Upper lobe of left lung (tissue), 6 donors: ENCODE measurements around the gene PARVB. TPM values are rescaled to one million over a fixed set of nuclear protein-coding genes. Genes with fewer than 3 reads are reported as not detected.

Experiments used
- ATAC-seq, 2 donors: fragments of 200-7000 bp; cut with Tn5 transposase; one replicate each; pipeline ENCODE4 v1.9.1; 2022; ENCODE audit warnings: mild to moderate bottlenecking in 2 of 2, moderate library complexity in 2 of 2; ENCODE audit not compliant: low FRiP score in 2 of 2
- DNase-seq, 2 donors: peaks; one replicate each; pipeline ENCODE4 v3.0.0-alpha.2; 2019 to 2020
- H3K27ac ChIP-seq, 4 donors: fragments of 200-600 bp; sonication (generic); one replicate each; pipeline ENCODE4 v1.5.1; 2016 to 2019
- H3K27me3 ChIP-seq, 4 donors: fragments of 200-600 bp; sonication (generic); one replicate each; pipeline ENCODE4 v1.5.1; 2017 to 2019
- H3K36me3 ChIP-seq, 4 donors: fragments of 200-600 bp; sonication (generic); one replicate each; pipeline ENCODE4 v1.5.1; 2016 to 2019
- H3K4me1 ChIP-seq, 4 donors: fragments of 200-600 bp; sonication (generic); one replicate each; pipeline ENCODE4 v1.5.1; 2018 to 2019
- H3K4me3 ChIP-seq, 4 donors: fragments of 200-600 bp; sonication (generic); one replicate each; pipeline ENCODE4 v1.5.1; 2017 to 2019; ENCODE audit warnings: mild to moderate bottlenecking in 2 of 4, moderate library complexity in 1 of 4
- H3K9me3 ChIP-seq, 4 donors: fragments of 200-600 bp; sonication (generic); one replicate each; pipeline ENCODE4 v1.5.1; 2018 to 2019
- CTCF ChIP-seq, 6 experiments: fragments of 450-650 bp in 4 of 6; fragments of 200-600 bp in 2 of 6; sonication (generic) in 2 of 6; IDR thresholded peaks; one replicate each; pipeline ENCODE4 v1.5.1; 2016 to 2019; ENCODE audit warnings: antibody characterized with exemption in 6 of 6
- EP300 ChIP-seq, 4 donors: sonication (generic); formaldehyde crosslinking; IDR thresholded peaks; one replicate each; pipeline ENCODE4 v1.5.1; 2017; ENCODE audit warnings: antibody characterized with exemption in 4 of 4, control low read depth in 2 of 4
- POLR2A ChIP-seq, 4 donors: fragments of 450-650 bp; IDR thresholded peaks; one replicate each; pipeline ENCODE4 v1.5.1; 2016 to 2017; ENCODE audit warnings: antibody characterized with exemption in 4 of 4, mild to moderate bottlenecking in 2 of 4
- POLR2AphosphoS5 ChIP-seq, 2 donors: sonication (generic); formaldehyde crosslinking; IDR thresholded peaks; one replicate each; pipeline ENCODE4 v1.5.1; 2017; ENCODE audit warnings: antibody characterized with exemption in 2 of 2
- WGBS, 2 donors: methylation state at CpG; one replicate each; pipeline ENCODE4 v1.1.5; 2017 to 2018; 5-methylcytosine and 5-hydroxymethylcytosine counted together
- total RNA-seq, 6 donors: library from RNA; depleted of rRNA in 4 of 6; stranded (reverse); fragments of >200 nt in 4 of 6; gene quantifications; one replicate each; pipeline versions ENCODE4 v1.1.0 to v1.2.1, GENCODE V29; 2016 to 2021
- donor health status: DM: no; HTN: no; CAD: no; lungs with moderate emphysema.
- donor health status: DM: no; HTN: yes; CAD: no; lungs with severe emphysema.

PARVB gene
- total RNA-seq, 6 donors from 2014 or later = 14.5 to 56.1 (median 37.0) TPM

- Histone ChIP-seq H3K27me3 (no peaks in the 10 kb centered on the region), H3K27ac (no peak overlapping the region), H3K4me3 (no peak overlapping the region), H3K4me1 (no peaks in the 10 kb centered on the region), H3K36me3 (peaks cover 0 to 1% (median 0%) of the 10 kb centered on the region in 4 donors), H3K9me3 (peaks cover 0 to 6% (median 1%) of the 10 kb centered on the region in 4 donors)
- ATAC-seq (no peak), DNase-seq (no peak)
- TF ChIP-seq POLR2A (IDR thresholded peaks at IDR 0.05) (no peak), CTCF (IDR thresholded peaks at IDR 0.05) (no peak), POLR2AphosphoS5 (IDR thresholded peaks at IDR 0.05) (no peak), EP300 (IDR thresholded peaks at IDR 0.05) (no peak)
- 89 to 94% methylated on average over 10 to 12 of the region's 16 CpGs for WGBS, 2 donors
These were observed 181.6 kb downstream of the PARVB start for GRCh38 chr22:44205516-44206329.

GRCh38 chr22:44206330-44206645 is 182.2 kb downstream of the PARVB start:
- Histone ChIP-seq H3K27ac (no peak overlapping the region), H3K9me3 (peaks cover 0 to 6% (median 1%) of the 10 kb centered on the region in 4 donors), H3K27me3 (no peaks in the 10 kb centered on the region), H3K4me3 (no peak overlapping the region), H3K36me3 (no peaks in the 10 kb centered on the region), H3K4me1 (peaks cover 0 to under 1% (median 0%) of the 10 kb centered on the region in 4 donors)
- DNase-seq (no peak), ATAC-seq (no peak)
- 85 to 88% methylated on average over 9 of the region's 9 CpGs for WGBS, 2 donors
- TF ChIP-seq POLR2A (IDR thresholded peaks at IDR 0.05) = no peak
- no peak for TF ChIP-seq EP300 (IDR thresholded peaks at IDR 0.05)
- no peak for TF ChIP-seq CTCF (IDR thresholded peaks at IDR 0.05)
- TF ChIP-seq POLR2AphosphoS5 (IDR thresholded peaks at IDR 0.05) = no peak

- 81% methylated on average over 7 of the region's 8 CpGs; no CpG with 5 or more reads in 1 of the 2 donors for WGBS, 2 donors
- Histone ChIP-seq H3K4me3 (no peak overlapping the region), H3K9me3 (peaks cover 0 to 6% (median 1%) of the 10 kb centered on the region in 4 donors), H3K36me3 (no peaks in the 10 kb centered on the region), H3K4me1 (peaks cover 0 to 5% (median 1%) of the 10 kb centered on the region in 4 donors), H3K27me3 (no peaks in the 10 kb centered on the region), H3K27ac (no peak overlapping the region)
- ATAC-seq (no peak), DNase-seq (no peak)
- no peak for TF ChIP-seq POLR2A (IDR thresholded peaks at IDR 0.05)
- no peak for TF ChIP-seq CTCF (IDR thresholded peaks at IDR 0.05)
- no peak for TF ChIP-seq EP300 (IDR thresholded peaks at IDR 0.05)
- no peak for TF ChIP-seq POLR2AphosphoS5 (IDR thresholded peaks at IDR 0.05)
These were observed 182.6 kb downstream of the PARVB start for GRCh38 chr22:44206696-44207095.

GRCh38 chr22:44207173-44207980 is 183.3 kb downstream of the PARVB start:
- Histone ChIP-seq H3K36me3 (no peaks in the 10 kb centered on the region), H3K4me3 (no peak overlapping the region), H3K27ac (no peak overlapping the region), H3K4me1 (peaks cover under 1 to 9% (median 7%) of the 10 kb centered on the region in 4 donors), H3K9me3 (peaks cover 0 to 6% (median 1%) of the 10 kb centered on the region in 4 donors), H3K27me3 (no peaks in the 10 kb centered on the region)
- TF ChIP-seq CTCF (IDR thresholded peaks at IDR 0.05) (no peak), POLR2A (IDR thresholded peaks at IDR 0.05) (no peak), EP300 (IDR thresholded peaks at IDR 0.05) (no peak), POLR2AphosphoS5 (IDR thresholded peaks at IDR 0.05) (no peak)
- ATAC-seq = no peak
- no peak for DNase-seq
- 83 to 96% methylated on average over 7 to 9 of the region's 16 CpGs for WGBS, 2 donors
